MCF 10A (cell line): ENCODE data around the gene HES5. TPM values are rescaled to one million over a fixed set of nuclear protein-coding genes. Genes with fewer than 3 reads are reported as not detected.

Source experiments
- BruUV-seq: library from RNA; stranded (reverse); fragments of 400-500 nt; replicated peaks from 2 replicates; lab custom pipeline; 2021; lab: Mats Ljungman, UMichigan
- CTCF ChIA-PET: fragments of 300-600 bp; sonication (Branson Sonifier 250); formaldehyde crosslinking; extraction: SDS; loops from one replicate; lab custom pipeline; 2021; ENCODE audit warnings: antibody characterized with exemption, inconsistent platforms; lab: Yijun Ruan, JAX
- POLR2A ChIA-PET: fragments of 300-600, 350-650 bp; sonication (Branson Sonifier 250); formaldehyde crosslinking; extraction: SDS; loops from one replicate; lab custom pipeline; 2020; ENCODE audit warnings: antibody characterized with exemption, inconsistent platforms; lab: Yijun Ruan, JAX
- DNase-seq: peaks from one replicate; pipeline ENCODE4 v3.0.0-alpha.2; 2018; ENCODE audit not compliant: unreplicated experiment
- H3K27ac Mint-ChIP-seq: one replicate; pipeline ENCODE4 v1.8.0; 2022; ENCODE audit warnings: mild to moderate bottlenecking, low read depth, mixed read lengths; ENCODE audit not compliant: unreplicated experiment
- H3K27me3 Mint-ChIP-seq: one replicate; pipeline ENCODE4 v1.8.0; 2022; ENCODE audit warnings: mixed read lengths; ENCODE audit not compliant: insufficient read depth, unreplicated experiment
- H3K36me3 Mint-ChIP-seq: one replicate; pipeline ENCODE4 v1.8.0; 2022; ENCODE audit warnings: mild to moderate bottlenecking, moderate library complexity, mixed read lengths; ENCODE audit not compliant: insufficient read depth, unreplicated experiment
- H3K4me1 Mint-ChIP-seq: one replicate; pipeline ENCODE4 v1.8.0; 2022; ENCODE audit warnings: mixed read lengths; ENCODE audit not compliant: insufficient read depth, unreplicated experiment
- H3K4me3 Mint-ChIP-seq: one replicate; pipeline ENCODE4 v1.8.0; 2022; ENCODE audit warnings: mild to moderate bottlenecking, moderate library complexity, mixed read lengths; ENCODE audit not compliant: unreplicated experiment
- H3K9me3 Mint-ChIP-seq: one replicate; pipeline ENCODE4 v1.8.0; 2022; ENCODE audit warnings: mixed read lengths; ENCODE audit not compliant: unreplicated experiment
- CTCF ChIP-seq: fragments of 200-600 bp; IDR thresholded peaks from one replicate; pipeline ENCODE4 v1.8.0; 2022; ENCODE audit warnings: antibody characterized with exemption, mild to moderate bottlenecking; ENCODE audit not compliant: unreplicated experiment
- intact Hi-C: fragments of 100-400 bp; cut with micrococcal nuclease; formaldehyde crosslinking; loops from 2 replicates; pipeline ENCODE4 v1.14.1; 2022
- total RNA-seq: library from RNA; stranded (reverse); gene quantifications from 2 replicates; pipeline ENCODE4 v1.2.3, GENCODE V29; 2022

The HES5 gene
- total RNA-seq, 1 experiment from 2014 or later, result not detected

- H3K36me3 Mint-ChIP-seq, result no peaks in the 10 kb centered on the region
- DNase-seq, result no peak
- no peaks in the 10 kb centered on the region for H3K27me3 Mint-ChIP-seq
- peak overlapping the region; percentile 75 for H3K4me3 Mint-ChIP-seq
- TF ChIP-seq CTCF, result no peak
- peaks cover 5% of the 10 kb centered on the region for H3K4me1 Mint-ChIP-seq
- H3K9me3 Mint-ChIP-seq, result no peaks in the 10 kb centered on the region
- intact Hi-C loops, result loop anchor here (1.0 to 5.0 kb wide), 6 partner anchors 21 to 877 kb away; partner anchors contain the start of genes MORN1, PANK4 and RER1
- ChIA-PET POLR2A (interaction anchor here (0.7 to 4.2 kb wide), 8 partner anchors 13 to 353 kb away, joined by 3 to 36 read pairs (median 7); partner anchors contain the start of genes FAAP20, MORN1, PANK4 and PEX10), CTCF (interaction anchor here (0.6 to 4.2 kb wide), 28 partner anchors 9 to 877 kb away, joined by 3 to 60 read pairs (median 4); partner anchors contain the start of genes PANK4, PEX10 and TNFRSF14)
- peak overlapping the region; percentile 27 for H3K27ac Mint-ChIP-seq
- BruUV-seq, result no TSS peak
Measured at GRCh38 chr1:2547210-2548067, 17.4 kb upstream of the HES5 start.

DNA sequence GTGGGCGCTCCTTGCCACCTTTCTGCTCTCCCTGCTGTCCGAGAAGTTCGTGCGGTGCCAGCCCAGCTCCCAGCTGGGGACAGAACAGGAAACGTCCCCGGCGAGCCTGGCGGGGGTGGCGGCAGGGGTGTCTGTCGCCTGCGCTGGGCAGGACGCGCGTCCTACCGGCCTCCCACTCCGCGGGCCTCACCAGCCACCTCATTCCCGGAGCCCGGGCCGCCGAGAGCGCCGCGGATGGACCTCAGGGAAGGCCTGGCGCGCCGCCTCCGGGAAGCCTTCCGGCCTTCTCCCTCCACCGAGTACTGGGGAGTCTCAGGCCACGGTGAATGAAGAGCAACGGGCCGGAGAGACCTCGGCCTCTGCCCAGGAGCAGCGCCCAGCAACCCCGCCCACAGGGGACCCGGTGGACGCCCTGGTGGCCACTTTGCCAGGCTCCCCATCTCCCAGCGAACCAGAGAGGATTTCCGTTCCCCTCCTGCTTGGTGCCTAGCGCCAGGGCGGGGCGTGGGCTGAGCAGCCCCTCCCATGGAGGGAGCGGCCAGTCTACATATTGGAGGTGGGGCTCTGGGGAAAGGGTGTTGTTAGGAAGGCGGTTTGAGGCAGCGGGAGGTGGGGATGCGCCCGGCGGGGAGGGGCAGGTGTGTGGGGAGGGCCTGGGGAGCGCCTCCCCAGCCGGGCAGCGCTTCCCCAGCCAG is 16.6 kb upstream of the HES5 start:
- BruUV-seq, result TSS peak; percentile 70
- Mint-ChIP-seq H3K4me1 (peaks cover 5% of the 10 kb centered on the region), H3K9me3 (no peaks in the 10 kb centered on the region), H3K36me3 (no peaks in the 10 kb centered on the region), H3K27ac (peak overlapping the region; percentile 27), H3K27me3 (no peaks in the 10 kb centered on the region), H3K4me3 (peak overlapping the region; percentile 75)
- TF ChIP-seq CTCF, result no peak
- ChIA-PET CTCF (interaction anchor here (0.6 to 4.2 kb wide), 24 partner anchors 10 to 877 kb away, joined by 3 to 60 read pairs (median 6); partner anchors contain the start of genes PANK4, PEX10 and TNFRSF14), POLR2A (interaction anchor here (1.1 to 4.2 kb wide), 10 partner anchors 13 to 873 kb away, joined by 3 to 36 read pairs (median 6); partner anchors contain the start of genes MORN1, PANK4, PEX10 and PRXL2B)
- intact Hi-C loops, result loop anchor here (1.0 to 5.0 kb wide), 5 partner anchors 13 to 349 kb away; partner anchors contain the start of genes MORN1, PANK4 and RER1
- DNase-seq, result peak; percentile 95

DNA sequence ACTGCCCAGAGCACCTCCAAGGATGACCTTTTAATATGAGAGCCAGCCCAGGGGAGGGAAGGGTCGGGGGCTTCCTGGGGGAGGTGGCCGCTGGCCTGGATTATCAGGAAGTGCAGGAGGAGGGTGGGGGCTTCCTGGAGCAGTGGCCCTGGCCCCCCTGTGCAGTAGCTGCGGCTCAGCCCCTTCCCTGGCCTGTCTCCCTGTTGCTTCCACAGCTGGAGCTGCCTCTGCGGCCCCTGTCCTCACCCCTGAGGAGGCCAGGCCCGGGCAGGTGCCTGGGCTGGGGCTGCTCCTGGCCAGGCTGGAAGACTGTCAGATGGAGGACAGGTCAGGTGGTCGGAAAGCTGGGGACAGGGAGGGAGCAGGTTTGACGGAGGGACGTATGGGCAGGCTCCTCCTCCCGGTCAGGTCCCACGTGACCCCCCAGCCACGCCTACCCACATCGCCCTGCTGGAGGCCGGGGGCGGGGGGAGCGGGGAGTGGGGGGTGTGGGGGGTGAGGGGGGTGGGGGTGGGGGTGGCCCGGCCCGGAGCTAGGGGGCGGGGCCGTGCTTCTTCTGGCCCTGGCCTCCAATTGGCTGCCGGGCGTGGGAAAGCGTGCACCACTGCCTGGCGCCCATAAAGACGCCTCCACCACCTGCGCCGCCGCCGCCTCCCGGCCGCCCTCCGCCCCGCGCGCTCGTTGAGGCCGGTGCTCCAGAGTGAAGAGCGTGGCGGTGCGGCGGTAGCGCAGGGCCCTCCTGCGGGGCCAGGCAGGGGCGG is 15.9 kb upstream of the HES5 start:
- peak overlapping the region; percentile 75 for H3K4me3 Mint-ChIP-seq
- intact Hi-C loops, result loop anchor here (1.0 to 5.0 kb wide), 3 partner anchors 13 to 349 kb away; no protein-coding TSS in a partner anchor
- H3K27me3 Mint-ChIP-seq, result no peaks in the 10 kb centered on the region
- BruUV-seq, result no TSS peak
- no peaks in the 10 kb centered on the region for H3K36me3 Mint-ChIP-seq
- H3K9me3 Mint-ChIP-seq, result no peaks in the 10 kb centered on the region
- peaks cover 5% of the 10 kb centered on the region for H3K4me1 Mint-ChIP-seq
- CTCF ChIA-PET, result interaction anchor here (0.6 to 4.2 kb wide), 6 partner anchors 10 to 133 kb away, joined by 3 to 60 read pairs (median 3); no protein-coding TSS in a partner anchor
- DNase-seq, result peak; percentile 78
- POLR2A ChIA-PET, result interaction anchor here (0.8 to 4.2 kb wide), 7 partner anchors 12 to 873 kb away, joined by 3 to 36 read pairs (median 6); partner anchors contain the start of genes PANK4 and PEX10
- no peak overlapping the region for H3K27ac Mint-ChIP-seq
- TF ChIP-seq CTCF, result no peak
